Endothelial cell (in vitro differentiated cells): ENCODE results near the gene DGUOK. TPM values are rescaled to one million over a fixed set of nuclear protein-coding genes. Genes with fewer than 3 reads are reported as not detected.
A peak's percentile ranks its signal among the peaks of the same experiment; 100 is the strongest.

Experiments used
- DNase-seq: peaks from one replicate; pipeline ENCODE4 v3.0.0; 2021; ENCODE audit warnings: low spot score
- H3K27ac Mint-ChIP-seq: one replicate; pipeline ENCODE4 v1.8.0; 2021; ENCODE audit warnings: mixed read lengths, inconsistent platforms; ENCODE audit not compliant: unreplicated experiment
- H3K27me3 Mint-ChIP-seq: one replicate; pipeline ENCODE4 v1.8.0; 2021; ENCODE audit warnings: mild to moderate bottlenecking, moderate library complexity, mixed read lengths, inconsistent platforms; ENCODE audit not compliant: unreplicated experiment
- H3K36me3 Mint-ChIP-seq: one replicate; pipeline ENCODE4 v1.8.0; 2021; ENCODE audit warnings: mild to moderate bottlenecking, low read depth, mixed read lengths, inconsistent platforms; ENCODE audit not compliant: unreplicated experiment
- H3K4me1 Mint-ChIP-seq: one replicate; pipeline ENCODE4 v1.8.0; 2021; ENCODE audit warnings: mild to moderate bottlenecking, mixed read lengths, inconsistent platforms; ENCODE audit not compliant: unreplicated experiment
- H3K4me3 Mint-ChIP-seq: one replicate; pipeline ENCODE4 v1.8.0; 2021; ENCODE audit warnings: mild to moderate bottlenecking, mixed read lengths, inconsistent platforms; ENCODE audit not compliant: unreplicated experiment
- H3K9me3 Mint-ChIP-seq: one replicate; pipeline ENCODE4 v1.8.0; 2021; ENCODE audit warnings: mixed read lengths, inconsistent platforms; ENCODE audit not compliant: unreplicated experiment
- total RNA-seq: library from RNA; stranded (reverse); fragmentation: NEBNext Ultra II Directional; extraction: Animal tissue kit (Norgen Biotek cat#: 25700); gene quantifications from one replicate; pipeline ENCODE4 v1.2.1, GENCODE V29; 2021; ENCODE audit not compliant: unreplicated experiment
- TF ChIP-seq, protein P1 (sequence below): fragments of 200-600 bp; sonication (generic); IDR thresholded peaks from one replicate; pipeline ENCODE4 v1.5.0; 2021; ENCODE audit warnings: antibody characterized with exemption; ENCODE audit not compliant: unreplicated experiment

DGUOK gene
- total RNA-seq, 1 donor from 2014 or later: 68.3 TPM

DNA sequence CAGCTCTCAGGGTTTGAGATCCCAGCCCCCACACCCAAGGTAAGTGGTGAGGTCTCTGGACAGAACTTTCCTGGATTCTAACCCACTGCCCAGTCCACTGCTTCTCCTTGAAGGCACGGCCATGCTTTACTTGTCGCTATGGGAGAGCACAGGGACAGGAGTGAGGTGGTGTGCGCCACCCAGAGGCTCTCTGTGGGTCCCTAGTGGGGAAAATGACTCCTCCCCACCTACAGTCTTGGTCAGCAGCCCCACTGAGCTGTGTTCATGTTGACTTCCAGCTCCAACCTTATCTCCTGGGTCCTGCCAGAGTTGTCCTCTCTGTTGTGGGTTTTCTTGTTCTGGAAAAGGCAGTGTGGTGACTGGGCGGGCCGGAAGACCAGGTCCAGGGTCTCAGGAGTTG lies 69.1 kb downstream of the DGUOK start:
- TF ChIP-seq, protein P1, sequence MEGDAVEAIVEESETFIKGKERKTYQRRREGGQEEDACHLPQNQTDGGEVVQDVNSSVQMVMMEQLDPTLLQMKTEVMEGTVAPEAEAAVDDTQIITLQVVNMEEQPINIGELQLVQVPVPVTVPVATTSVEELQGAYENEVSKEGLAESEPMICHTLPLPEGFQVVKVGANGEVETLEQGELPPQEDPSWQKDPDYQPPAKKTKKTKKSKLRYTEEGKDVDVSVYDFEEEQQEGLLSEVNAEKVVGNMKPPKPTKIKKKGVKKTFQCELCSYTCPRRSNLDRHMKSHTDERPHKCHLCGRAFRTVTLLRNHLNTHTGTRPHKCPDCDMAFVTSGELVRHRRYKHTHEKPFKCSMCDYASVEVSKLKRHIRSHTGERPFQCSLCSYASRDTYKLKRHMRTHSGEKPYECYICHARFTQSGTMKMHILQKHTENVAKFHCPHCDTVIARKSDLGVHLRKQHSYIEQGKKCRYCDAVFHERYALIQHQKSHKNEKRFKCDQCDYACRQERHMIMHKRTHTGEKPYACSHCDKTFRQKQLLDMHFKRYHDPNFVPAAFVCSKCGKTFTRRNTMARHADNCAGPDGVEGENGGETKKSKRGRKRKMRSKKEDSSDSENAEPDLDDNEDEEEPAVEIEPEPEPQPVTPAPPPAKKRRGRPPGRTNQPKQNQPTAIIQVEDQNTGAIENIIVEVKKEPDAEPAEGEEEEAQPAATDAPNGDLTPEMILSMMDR: no peak
- Mint-ChIP-seq H3K4me1 (peaks cover 24% of the 10 kb centered on the region), H3K4me3 (no peak overlapping the region), H3K9me3 (no peaks in the 10 kb centered on the region), H3K27me3 (peaks cover 9% of the 10 kb centered on the region), H3K36me3 (peaks cover 21% of the 10 kb centered on the region), H3K27ac (no peak overlapping the region)
- DNase-seq: no peak

DNA sequence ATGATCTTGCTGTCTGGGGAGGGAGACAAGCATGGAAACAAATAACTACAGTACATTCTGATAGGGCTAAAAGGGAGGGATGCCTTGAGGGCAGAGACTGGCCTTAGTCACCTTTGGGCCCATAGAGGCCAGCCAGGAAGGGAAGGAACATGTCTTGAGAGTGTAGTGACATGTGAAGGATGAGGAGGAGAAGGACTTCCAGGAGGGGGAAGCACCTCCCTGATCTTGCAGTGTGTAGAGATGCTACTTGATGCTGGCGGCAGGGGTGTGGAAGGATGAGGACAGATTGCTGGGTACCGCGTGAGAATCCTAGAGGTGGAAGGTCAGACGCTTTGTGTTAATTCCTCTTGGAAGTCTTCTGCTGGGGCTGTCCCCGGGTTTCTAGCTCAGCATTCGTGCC lies 71.1 kb downstream of the DGUOK start:
- TF ChIP-seq, protein P1: no peak
- DNase-seq: no peak
- peaks cover 10% of the 10 kb centered on the region for H3K27me3 Mint-ChIP-seq
- no peaks in the 10 kb centered on the region for H3K9me3 Mint-ChIP-seq
- peaks cover 19% of the 10 kb centered on the region for H3K36me3 Mint-ChIP-seq
- H3K4me1 Mint-ChIP-seq: peaks cover 29% of the 10 kb centered on the region
- H3K27ac Mint-ChIP-seq: no peak overlapping the region
- H3K4me3 Mint-ChIP-seq: peak overlapping the region; percentile 32

DNA sequence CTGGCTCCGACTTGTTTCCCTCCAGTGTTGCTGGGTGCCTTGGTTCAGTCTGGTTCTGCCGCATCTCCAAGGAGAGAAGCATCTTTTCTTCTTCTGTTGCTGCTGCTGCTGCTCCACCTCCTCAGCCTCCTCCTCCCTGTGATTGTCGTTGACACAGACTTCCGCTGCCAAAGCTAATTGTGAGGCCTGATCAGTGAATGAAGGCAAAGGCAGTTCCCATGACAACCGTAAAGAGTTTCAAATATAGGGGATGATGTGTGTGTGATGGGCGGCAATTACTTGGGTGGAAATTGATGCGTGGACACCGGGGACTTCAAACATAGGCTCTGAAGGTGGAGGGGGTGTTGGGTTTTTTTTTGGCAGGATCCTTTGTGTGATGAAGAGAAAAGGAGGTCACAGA lies 71.8 kb downstream of the DGUOK start:
- H3K4me1 Mint-ChIP-seq: peaks cover 34% of the 10 kb centered on the region
- peaks cover 10% of the 10 kb centered on the region for H3K27me3 Mint-ChIP-seq
- TF ChIP-seq, protein P1: no peak
- no peaks in the 10 kb centered on the region for H3K9me3 Mint-ChIP-seq
- peak overlapping the region; percentile 13 for H3K4me3 Mint-ChIP-seq
- DNase-seq: no peak
- H3K36me3 Mint-ChIP-seq: peaks cover 15% of the 10 kb centered on the region
- H3K27ac Mint-ChIP-seq: peak overlapping the region; percentile 20

DNA sequence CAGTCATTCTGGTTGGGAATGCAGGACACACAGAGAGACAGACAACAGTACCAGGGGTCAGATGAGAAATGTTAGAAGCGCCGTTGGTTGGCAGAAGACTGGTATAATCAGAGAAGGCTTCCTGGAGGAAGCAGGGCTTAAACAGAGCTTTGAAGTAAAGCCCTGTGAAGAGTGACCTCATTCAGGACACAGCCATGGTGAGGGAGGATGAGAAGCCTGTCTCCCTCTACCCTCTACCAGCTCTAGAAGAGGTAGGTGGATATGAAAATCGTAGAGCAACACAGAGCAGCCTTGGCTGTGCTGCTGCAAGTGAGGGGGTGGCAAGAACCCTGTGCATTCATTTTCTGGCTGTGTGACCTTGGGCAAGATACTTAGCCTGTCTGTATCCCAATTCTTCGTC lies 72.3 kb downstream of the DGUOK start:
- Mint-ChIP-seq H3K4me1 (peaks cover 37% of the 10 kb centered on the region), H3K36me3 (peaks cover 13% of the 10 kb centered on the region), H3K27ac (peak overlapping the region; percentile 20), H3K27me3 (peaks cover 9% of the 10 kb centered on the region), H3K9me3 (no peaks in the 10 kb centered on the region), H3K4me3 (peak overlapping the region; percentile 13)
- no peak for DNase-seq
- TF ChIP-seq, protein P1: no peak

DNA sequence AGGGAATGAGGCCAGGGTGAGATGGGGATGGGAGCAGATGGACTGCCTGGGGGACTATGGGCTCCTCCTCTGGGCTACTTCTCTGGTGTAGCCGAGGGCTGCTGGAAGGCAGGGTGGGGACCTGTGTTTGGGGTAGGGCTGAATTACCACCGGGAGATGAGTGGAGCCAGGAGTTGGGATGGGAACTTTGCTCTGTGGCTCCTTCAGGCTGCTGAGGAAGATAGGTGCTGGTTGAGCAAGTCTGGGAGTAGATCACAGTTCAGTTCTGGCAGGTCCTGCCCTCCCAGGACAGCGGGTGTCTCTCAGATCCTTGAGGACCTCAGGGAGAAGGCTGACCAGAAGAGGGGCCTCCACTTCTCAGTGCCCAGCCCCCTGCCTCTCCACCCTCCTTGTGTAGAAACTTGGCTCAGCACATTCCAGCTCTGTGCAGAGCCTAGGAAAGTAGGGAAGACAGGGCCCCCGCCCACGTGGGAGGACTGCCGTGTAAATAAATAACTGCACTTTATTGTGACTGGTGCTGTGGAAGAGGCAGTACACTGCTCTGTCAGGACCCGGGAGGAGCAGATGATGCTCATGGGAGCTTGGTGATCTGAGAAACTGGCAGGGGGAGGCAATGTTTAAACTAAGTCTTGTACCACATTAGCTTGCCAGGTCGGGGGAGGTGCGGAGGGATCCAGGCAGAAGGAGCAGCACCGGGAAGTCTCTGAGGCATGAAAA lies 73.4 kb downstream of the DGUOK start:
- no peak overlapping the region for H3K4me3 Mint-ChIP-seq
- no peak overlapping the region for H3K27ac Mint-ChIP-seq
- no peak for DNase-seq
- H3K27me3 Mint-ChIP-seq: peaks cover 11% of the 10 kb centered on the region
- peaks cover 13% of the 10 kb centered on the region for H3K36me3 Mint-ChIP-seq
- TF ChIP-seq, protein P1: no peak
- peaks cover 34% of the 10 kb centered on the region for H3K4me1 Mint-ChIP-seq
- no peaks in the 10 kb centered on the region for H3K9me3 Mint-ChIP-seq
